Measurements from ENCODE around the gene CDH13.

- TF ChIP-seq, protein P1, sequence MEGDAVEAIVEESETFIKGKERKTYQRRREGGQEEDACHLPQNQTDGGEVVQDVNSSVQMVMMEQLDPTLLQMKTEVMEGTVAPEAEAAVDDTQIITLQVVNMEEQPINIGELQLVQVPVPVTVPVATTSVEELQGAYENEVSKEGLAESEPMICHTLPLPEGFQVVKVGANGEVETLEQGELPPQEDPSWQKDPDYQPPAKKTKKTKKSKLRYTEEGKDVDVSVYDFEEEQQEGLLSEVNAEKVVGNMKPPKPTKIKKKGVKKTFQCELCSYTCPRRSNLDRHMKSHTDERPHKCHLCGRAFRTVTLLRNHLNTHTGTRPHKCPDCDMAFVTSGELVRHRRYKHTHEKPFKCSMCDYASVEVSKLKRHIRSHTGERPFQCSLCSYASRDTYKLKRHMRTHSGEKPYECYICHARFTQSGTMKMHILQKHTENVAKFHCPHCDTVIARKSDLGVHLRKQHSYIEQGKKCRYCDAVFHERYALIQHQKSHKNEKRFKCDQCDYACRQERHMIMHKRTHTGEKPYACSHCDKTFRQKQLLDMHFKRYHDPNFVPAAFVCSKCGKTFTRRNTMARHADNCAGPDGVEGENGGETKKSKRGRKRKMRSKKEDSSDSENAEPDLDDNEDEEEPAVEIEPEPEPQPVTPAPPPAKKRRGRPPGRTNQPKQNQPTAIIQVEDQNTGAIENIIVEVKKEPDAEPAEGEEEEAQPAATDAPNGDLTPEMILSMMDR (conservative IDR thresholded peaks at IDR 0.05; ENCODE audit: low read depth, low read length) = no peak
- TF ChIP-seq EZH2 (IDR thresholded peaks at IDR 0.05; ENCODE audit: borderline replicate concordance, low read depth, low read length, poor library complexity, severe bottlenecking) = no peak
Measured at GRCh38 chr16:82829301-82829700, 202.5 kb downstream of the CDH13 start.

Measured in A673 (cell line).